Erythroblast (primary cell): ENCODE data around the gene SMG7.
A peak's percentile ranks its signal among the peaks of the same experiment; 100 is the strongest.

Source experiments
- DNase-seq, 2 experiments: peaks; one replicate each; lab custom pipeline; 2025; lab: John Stamatoyannopoulos, UW
- GATA1 ChIP-seq: IDR thresholded peaks from 2 replicates; pipeline ENCODE4 v1.6.1; 2011; ENCODE audit warnings: low read depth, mild to moderate bottlenecking, control low read depth, low read length, moderate library complexity
- POLR2A ChIP-seq: IDR thresholded peaks from 2 replicates; pipeline ENCODE4 v1.6.1; 2011; ENCODE audit warnings: mild to moderate bottlenecking, low read length

Gene SMG7

GRCh38 chr1:183548116-183548515 is 75.8 kb downstream of the SMG7 start:
- TF ChIP-seq GATA1 (no peak), POLR2A (no peak)
- DNase-seq = no peak

GRCh38 chr1:183550915-183551314 is 78.6 kb downstream of the SMG7 start:
- TF ChIP-seq POLR2A = no peak
- TF ChIP-seq GATA1 = no peak
- peak; percentile 25 to 40 for DNase-seq

- DNase-seq = no peak
- TF ChIP-seq GATA1 (no peak), POLR2A (no peak)
Measured at GRCh38 chr1:183551924-183552323, 79.6 kb downstream of the SMG7 start.

GRCh38 chr1:183552441-183552840 is 80.1 kb downstream of the SMG7 start:
- DNase-seq = no peak
- TF ChIP-seq GATA1 (no peak), POLR2A (no peak)

- TF ChIP-seq GATA1 (no peak), POLR2A (no peak)
- DNase-seq = no peak
Measured at GRCh38 chr1:183552891-183553290, 80.6 kb downstream of the SMG7 start.

GRCh38 chr1:183553331-183553730 is 81.0 kb downstream of the SMG7 start:
- no peak for DNase-seq
- TF ChIP-seq POLR2A (no peak), GATA1 (no peak)

GRCh38 chr1:183553764-183554163 is 81.5 kb downstream of the SMG7 start:
- no peak for DNase-seq

GRCh38 chr1:183554577-183554976 is 82.3 kb downstream of the SMG7 start:
- DNase-seq = no peak
- TF ChIP-seq POLR2A (no peak), GATA1 (no peak)

More at GRCh38 chr1:183553764-183554163, 81.5 kb downstream of the SMG7 start:
- TF ChIP-seq GATA1 (no peak), POLR2A (no peak)

- DNase-seq = no peak
- TF ChIP-seq GATA1 (no peak), POLR2A (no peak)
Measured at GRCh38 chr1:183559061-183559460, 86.8 kb downstream of the SMG7 start.

GRCh38 chr1:183562701-183563100 is 90.4 kb downstream of the SMG7 start:
- TF ChIP-seq GATA1 = no peak
- no peak for TF ChIP-seq POLR2A
- DNase-seq = no peak

GRCh38 chr1:183565261-183565660 is 93.0 kb downstream of the SMG7 start:
- no peak for DNase-seq
- TF ChIP-seq POLR2A (no peak), GATA1 (no peak)

GRCh38 chr1:183566026-183566425 is 93.7 kb downstream of the SMG7 start:
- DNase-seq = no peak
- TF ChIP-seq GATA1 (no peak), POLR2A (no peak)

- TF ChIP-seq GATA1 (no peak), POLR2A (no peak)
- peak; percentile 48 to 64 for DNase-seq
Measured at GRCh38 chr1:183567584-183567983, 95.3 kb downstream of the SMG7 start.

GRCh38 chr1:183568176-183569021 is 96.1 kb downstream of the SMG7 start:
- DNase-seq = no peak
- TF ChIP-seq POLR2A (no peak), GATA1 (no peak)

- TF ChIP-seq GATA1 (no peak), POLR2A (no peak)
- no peak for DNase-seq
Measured at GRCh38 chr1:183569141-183569540, 96.8 kb downstream of the SMG7 start.

- TF ChIP-seq GATA1 = no peak
- TF ChIP-seq POLR2A = no peak
- no peak for DNase-seq
Measured at GRCh38 chr1:183569801-183570200, 97.5 kb downstream of the SMG7 start.

GRCh38 chr1:183570451-183570850 is 98.2 kb downstream of the SMG7 start:
- DNase-seq = no peak
- no peak for TF ChIP-seq GATA1
- TF ChIP-seq POLR2A = no peak
